ENCODE measurements around the gene FBXW11.

DNA sequence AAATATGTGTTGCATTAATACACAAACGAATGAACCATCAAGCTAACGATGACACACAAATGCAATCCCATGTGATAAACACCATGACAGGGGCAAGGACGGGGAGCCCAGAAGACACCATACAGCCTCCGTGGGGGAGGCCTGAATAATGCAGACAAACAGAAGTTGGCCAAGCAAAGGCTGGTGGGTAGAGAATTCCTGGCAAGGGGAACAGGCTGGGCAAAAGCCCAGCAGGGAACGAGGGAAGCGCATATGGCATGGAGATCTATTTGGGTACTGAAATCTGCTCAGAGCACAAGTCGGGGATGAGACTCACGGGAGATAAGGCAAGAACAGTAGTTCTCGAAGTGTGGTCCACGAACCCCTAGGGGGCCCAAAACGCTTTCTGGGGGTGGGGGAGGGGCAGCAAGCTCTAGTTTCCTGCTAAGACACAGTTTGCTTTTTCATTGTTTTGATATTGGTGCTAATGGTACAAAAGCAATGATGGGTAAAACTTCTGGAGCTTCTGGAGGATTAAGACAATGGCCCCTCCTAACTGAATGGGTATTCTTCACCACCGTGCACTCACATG lies 42.9 kb upstream of the FBXW11 start:
- TF ChIP-seq, protein P1, sequence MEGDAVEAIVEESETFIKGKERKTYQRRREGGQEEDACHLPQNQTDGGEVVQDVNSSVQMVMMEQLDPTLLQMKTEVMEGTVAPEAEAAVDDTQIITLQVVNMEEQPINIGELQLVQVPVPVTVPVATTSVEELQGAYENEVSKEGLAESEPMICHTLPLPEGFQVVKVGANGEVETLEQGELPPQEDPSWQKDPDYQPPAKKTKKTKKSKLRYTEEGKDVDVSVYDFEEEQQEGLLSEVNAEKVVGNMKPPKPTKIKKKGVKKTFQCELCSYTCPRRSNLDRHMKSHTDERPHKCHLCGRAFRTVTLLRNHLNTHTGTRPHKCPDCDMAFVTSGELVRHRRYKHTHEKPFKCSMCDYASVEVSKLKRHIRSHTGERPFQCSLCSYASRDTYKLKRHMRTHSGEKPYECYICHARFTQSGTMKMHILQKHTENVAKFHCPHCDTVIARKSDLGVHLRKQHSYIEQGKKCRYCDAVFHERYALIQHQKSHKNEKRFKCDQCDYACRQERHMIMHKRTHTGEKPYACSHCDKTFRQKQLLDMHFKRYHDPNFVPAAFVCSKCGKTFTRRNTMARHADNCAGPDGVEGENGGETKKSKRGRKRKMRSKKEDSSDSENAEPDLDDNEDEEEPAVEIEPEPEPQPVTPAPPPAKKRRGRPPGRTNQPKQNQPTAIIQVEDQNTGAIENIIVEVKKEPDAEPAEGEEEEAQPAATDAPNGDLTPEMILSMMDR (IDR thresholded peaks at IDR 0.05), result no peak
- TF ChIP-seq POLR2A (IDR thresholded peaks at IDR 0.05) (no peak), POLR2AphosphoS5 (IDR thresholded peaks at IDR 0.05) (no peak), EP300 (IDR thresholded peaks at IDR 0.05) (no peak)

Measured in suprapubic skin (tissue), 4 donors.